ENCODE data around the gene CAMK1D.

DNA sequence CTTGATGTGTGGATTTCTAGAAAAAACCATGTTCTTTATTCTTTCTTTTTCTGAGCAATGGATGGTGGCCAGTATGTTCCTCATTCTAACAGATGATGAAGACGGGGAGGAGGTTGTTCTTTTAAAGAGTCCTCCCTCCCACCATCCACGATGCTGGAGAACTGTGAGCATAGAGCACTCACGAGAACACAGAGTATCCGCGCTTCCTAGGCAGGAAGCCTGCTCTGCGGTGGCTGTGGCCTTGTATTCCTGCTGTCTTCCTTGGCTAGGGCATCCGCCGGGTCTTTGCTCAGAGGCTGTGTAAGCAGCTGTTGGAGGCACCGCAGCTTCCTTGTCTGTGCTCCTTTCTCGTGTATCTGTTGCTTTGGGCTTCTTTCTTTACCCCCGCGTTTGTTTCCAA is 437.9 kb downstream of the CAMK1D start:
- TF ChIP-seq POLR2A (IDR thresholded peaks at IDR 0.05; ENCODE audit: low read length), result no peak
- TF ChIP-seq RFX5 (IDR thresholded peaks at IDR 0.05), result no peak
- no peak for TF ChIP-seq JUN (IDR thresholded peaks at IDR 0.05)
- TF ChIP-seq, protein P1, sequence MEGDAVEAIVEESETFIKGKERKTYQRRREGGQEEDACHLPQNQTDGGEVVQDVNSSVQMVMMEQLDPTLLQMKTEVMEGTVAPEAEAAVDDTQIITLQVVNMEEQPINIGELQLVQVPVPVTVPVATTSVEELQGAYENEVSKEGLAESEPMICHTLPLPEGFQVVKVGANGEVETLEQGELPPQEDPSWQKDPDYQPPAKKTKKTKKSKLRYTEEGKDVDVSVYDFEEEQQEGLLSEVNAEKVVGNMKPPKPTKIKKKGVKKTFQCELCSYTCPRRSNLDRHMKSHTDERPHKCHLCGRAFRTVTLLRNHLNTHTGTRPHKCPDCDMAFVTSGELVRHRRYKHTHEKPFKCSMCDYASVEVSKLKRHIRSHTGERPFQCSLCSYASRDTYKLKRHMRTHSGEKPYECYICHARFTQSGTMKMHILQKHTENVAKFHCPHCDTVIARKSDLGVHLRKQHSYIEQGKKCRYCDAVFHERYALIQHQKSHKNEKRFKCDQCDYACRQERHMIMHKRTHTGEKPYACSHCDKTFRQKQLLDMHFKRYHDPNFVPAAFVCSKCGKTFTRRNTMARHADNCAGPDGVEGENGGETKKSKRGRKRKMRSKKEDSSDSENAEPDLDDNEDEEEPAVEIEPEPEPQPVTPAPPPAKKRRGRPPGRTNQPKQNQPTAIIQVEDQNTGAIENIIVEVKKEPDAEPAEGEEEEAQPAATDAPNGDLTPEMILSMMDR (IDR thresholded peaks at IDR 0.05), result no peak
- TF ChIP-seq, protein P2, sequence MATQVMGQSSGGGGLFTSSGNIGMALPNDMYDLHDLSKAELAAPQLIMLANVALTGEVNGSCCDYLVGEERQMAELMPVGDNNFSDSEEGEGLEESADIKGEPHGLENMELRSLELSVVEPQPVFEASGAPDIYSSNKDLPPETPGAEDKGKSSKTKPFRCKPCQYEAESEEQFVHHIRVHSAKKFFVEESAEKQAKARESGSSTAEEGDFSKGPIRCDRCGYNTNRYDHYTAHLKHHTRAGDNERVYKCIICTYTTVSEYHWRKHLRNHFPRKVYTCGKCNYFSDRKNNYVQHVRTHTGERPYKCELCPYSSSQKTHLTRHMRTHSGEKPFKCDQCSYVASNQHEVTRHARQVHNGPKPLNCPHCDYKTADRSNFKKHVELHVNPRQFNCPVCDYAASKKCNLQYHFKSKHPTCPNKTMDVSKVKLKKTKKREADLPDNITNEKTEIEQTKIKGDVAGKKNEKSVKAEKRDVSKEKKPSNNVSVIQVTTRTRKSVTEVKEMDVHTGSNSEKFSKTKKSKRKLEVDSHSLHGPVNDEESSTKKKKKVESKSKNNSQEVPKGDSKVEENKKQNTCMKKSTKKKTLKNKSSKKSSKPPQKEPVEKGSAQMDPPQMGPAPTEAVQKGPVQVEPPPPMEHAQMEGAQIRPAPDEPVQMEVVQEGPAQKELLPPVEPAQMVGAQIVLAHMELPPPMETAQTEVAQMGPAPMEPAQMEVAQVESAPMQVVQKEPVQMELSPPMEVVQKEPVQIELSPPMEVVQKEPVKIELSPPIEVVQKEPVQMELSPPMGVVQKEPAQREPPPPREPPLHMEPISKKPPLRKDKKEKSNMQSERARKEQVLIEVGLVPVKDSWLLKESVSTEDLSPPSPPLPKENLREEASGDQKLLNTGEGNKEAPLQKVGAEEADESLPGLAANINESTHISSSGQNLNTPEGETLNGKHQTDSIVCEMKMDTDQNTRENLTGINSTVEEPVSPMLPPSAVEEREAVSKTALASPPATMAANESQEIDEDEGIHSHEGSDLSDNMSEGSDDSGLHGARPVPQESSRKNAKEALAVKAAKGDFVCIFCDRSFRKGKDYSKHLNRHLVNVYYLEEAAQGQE (IDR thresholded peaks at IDR 0.05), result no peak
- no peak for TF ChIP-seq RNF2 (IDR thresholded peaks at IDR 0.05; ENCODE audit: borderline replicate concordance, low read depth)
- no peak for TF ChIP-seq RARB (CRISPR knock-in tag; IDR thresholded peaks at IDR 0.05)
- TF ChIP-seq JUNB (IDR thresholded peaks at IDR 0.05), result no peak
- no peak for TF ChIP-seq EP300 (IDR thresholded peaks at IDR 0.05)
- TF ChIP-seq, protein P3, sequence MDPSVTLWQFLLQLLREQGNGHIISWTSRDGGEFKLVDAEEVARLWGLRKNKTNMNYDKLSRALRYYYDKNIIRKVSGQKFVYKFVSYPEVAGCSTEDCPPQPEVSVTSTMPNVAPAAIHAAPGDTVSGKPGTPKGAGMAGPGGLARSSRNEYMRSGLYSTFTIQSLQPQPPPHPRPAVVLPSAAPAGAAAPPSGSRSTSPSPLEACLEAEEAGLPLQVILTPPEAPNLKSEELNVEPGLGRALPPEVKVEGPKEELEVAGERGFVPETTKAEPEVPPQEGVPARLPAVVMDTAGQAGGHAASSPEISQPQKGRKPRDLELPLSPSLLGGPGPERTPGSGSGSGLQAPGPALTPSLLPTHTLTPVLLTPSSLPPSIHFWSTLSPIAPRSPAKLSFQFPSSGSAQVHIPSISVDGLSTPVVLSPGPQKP (IDR thresholded peaks at IDR 0.05; ENCODE audit: low read depth, low read length), result no peak
- TF ChIP-seq CHD4 (IDR thresholded peaks at IDR 0.05; ENCODE audit: borderline replicate concordance), result no peak
- no peak for TF ChIP-seq RCOR1 (IDR thresholded peaks at IDR 0.05; ENCODE audit: low read depth, low read length)
